SHP77 treated with DMSO at 0.1 percent for 48 hours (cell line): ENCODE measurements around the gene MTHFD2.

ENCODE experiments used
- DNase-seq: peaks from one replicate; lab custom pipeline; 2025; lab: John Stamatoyannopoulos, UW

MTHFD2 gene

GRCh38 chr2:74267068-74267467, 68.7 kb downstream of the MTHFD2 start:
- DNase-seq = peak; percentile 21
